ENCODE results near the gene TRIM38.
"Not testable (repeated sequence)": the region's sequence is repeated elsewhere in the genome, so short reads cannot be mapped to it uniquely, and the experiment has no call there.

TRIM38 gene

GRCh38 chr6:25972902-25973301 is 10.3 kb downstream of the TRIM38 start:
- no peak for DNase-seq

- no peak for DNase-seq
These were observed 11.4 kb downstream of the TRIM38 start for GRCh38 chr6:25973923-25974555.

DNA sequence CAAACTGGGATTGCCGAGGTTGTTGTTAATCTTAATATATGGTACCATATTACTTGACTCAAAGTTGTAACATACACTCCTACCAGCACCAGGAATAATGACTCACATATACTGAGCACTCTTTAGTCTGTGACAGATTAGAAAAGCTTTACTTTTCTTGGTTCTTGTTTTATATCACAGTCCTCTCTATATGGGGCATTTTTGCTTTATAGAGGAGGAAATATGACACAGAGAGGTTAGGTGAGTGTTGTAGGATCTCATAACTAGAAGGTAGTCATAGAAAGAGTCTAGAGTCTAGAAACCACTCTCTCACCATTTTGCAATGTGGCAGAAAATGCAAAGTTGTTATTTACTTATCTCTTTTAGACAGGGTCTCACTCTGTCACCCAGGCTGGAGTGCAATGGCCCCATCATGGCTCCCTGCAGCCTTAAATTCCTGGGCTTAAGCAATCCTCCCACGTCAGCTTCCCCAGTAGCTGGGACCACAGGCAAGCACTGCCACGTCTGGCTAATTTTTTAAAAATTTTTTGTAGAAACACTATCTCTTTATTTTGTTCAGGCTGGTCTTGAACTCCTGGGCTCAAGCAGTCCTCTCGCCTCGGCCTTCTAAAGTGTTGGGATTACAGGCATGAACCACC is 13.4 kb downstream of the TRIM38 start:
- no peak for DNase-seq

- DNase-seq, result no peak
These were observed 18.3 kb downstream of the TRIM38 start for GRCh38 chr6:25980935-25981334.

- DNase-seq, result no peak
These were observed 19.1 kb downstream of the TRIM38 start for GRCh38 chr6:25981568-25982263.

GRCh38 chr6:25984265-25984664 is 21.7 kb downstream of the TRIM38 start:
- DNase-seq, result no peak

- DNase-seq, result no peak
These were observed 25.2 kb downstream of the TRIM38 start for GRCh38 chr6:25987845-25988244.

- DNase-seq, result no peak
These were observed 27.7 kb downstream of the TRIM38 start for GRCh38 chr6:25990172-25990873.

- peak; percentile 90 for DNase-seq
These were observed 29.3 kb downstream of the TRIM38 start for GRCh38 chr6:25991785-25992412.

DNA sequence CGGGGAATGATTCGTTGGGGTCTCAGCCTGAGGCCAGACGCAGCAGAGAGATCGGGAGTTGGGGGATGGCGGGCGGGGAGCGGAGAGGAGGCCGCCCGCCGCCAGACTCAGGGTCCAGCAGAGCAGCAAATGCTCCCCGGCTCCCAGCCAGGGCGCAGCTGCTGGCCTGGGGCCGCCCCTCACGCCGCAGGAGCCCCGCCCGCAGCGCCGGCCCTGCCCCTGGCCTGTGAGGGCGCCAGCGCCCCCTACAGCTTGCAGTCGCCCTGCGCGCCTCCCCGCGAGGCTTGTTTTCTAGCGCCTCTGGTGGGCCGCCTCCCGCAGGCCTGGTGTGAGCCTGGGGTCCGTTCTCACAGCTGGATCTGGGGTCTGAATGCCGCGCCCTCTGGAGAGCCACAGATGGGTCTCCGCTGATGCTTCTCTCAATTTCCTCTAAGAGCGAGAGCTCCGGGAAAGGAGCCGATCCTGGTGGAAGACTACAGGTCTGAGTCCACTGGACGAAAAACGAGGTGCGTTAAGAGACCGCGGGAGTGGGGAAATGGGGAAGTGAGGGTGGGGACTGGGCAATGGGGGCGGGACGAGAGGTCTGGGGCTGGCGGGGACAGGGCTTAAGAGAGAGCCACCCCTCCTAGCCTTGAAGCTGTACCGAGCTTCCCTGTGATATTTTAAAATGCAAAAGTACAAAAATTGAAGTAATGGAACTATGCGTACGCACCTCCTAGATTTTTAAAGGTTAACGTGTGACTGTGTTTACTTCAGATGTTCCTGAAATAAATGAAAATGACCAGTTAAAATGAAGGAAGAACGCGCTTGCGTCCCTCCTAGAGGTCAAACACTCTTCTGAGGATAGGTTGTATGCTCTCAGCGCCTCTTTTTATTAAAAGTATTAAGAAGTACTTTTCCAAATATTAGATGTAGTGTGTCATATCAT is 30.1 kb downstream of the TRIM38 start:
- peak; percentile 96 for DNase-seq

DNA sequence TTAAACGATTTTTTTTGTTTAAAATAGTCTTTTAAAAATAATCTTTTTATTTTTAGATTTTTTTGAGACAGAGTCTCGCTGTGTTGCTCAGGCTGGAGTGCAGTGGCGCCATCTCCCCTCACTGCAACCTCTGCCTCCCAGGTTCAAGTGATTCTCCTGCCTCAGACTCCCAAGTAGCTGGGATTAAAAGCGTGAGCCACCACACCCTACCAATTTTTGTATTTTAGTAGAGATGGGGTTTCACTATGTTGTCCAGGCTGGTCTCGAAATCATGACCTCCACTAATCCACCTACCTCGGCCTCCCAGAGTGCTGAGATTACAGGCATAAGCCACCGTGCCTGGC is 30.7 kb downstream of the TRIM38 start:
- DNase-seq, result not testable (repeated sequence)

DNA sequence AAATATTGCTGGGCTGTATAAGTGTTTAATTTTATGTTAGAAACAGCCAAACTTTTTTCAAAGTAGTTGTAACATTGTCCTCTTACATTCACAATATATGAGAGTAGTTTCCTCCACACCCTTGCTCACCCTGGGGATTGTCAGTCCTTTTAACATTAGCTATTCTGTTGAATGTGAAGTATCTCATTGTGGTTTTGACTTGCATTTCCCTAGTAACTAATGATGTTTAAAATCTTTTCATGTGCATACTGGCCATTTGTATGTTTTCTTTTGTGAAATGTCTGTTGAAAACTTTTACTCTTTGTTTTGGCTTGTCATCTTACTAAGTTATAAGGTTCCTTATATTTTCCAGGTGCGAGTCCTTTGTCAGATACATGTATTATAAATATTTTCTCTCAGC is 32.9 kb downstream of the TRIM38 start:
- DNase-seq, result no peak

GRCh38 chr6:25997921-25998320 is 35.3 kb downstream of the TRIM38 start:
- peak; percentile 59 for DNase-seq

GRCh38 chr6:25998379-25998778 is 35.8 kb downstream of the TRIM38 start:
- DNase-seq, result no peak

DNA sequence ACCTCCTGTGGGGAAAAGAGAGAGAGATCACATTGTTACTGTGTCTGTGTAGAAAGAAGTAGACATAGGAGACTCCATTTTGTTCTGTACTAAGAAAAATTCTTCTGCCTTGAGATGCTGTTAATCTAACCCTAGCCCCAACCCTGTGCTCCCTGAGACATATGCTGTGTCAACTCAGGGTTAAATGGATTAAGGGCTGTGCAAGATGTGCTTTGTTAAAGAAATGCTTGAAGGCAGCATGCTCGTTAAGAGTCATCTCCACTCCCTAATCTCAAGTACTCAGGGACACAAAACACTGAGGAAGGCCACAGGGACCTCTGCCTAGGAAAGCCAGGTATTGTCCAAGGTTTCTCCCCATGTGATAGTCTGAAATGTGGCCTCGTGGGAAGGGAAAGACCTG is 36.6 kb downstream of the TRIM38 start:
- not testable (repeated sequence) for DNase-seq

DNA sequence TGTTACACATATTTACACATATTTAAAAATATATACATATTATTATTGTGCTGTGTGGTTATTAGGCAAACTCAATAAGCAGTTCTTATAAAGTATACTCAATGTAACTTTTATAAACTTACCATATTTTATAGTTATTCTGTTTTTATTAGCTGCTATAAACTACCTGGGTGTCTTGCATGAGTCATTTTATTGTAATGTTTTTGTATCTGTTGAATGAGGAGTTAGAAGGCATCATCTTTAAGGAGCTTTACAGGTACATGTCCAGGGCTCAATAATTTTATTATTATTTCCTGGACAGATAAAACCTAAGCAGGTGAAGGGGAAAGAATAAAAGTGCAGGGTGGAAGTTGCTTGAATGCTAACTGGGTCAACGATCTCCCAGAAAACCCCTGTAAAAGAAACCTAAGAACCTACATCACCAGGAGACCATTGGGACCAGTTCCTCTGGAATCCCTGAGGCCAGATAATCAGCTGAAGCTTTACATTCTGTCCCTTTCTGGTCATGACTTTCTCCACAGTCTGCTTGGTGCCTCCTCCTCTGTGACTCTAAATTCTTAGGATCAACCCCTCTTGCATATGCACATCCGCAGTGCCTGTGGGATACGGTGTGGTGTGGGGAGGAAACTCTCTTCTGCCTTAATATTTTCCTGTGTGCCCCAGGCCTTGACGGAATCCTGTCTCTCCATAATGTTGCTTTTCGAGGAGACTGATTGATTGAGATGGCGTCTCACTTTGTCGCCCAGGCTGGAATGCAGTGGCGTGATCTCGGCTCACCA is 38.0 kb downstream of the TRIM38 start:
- no peak for DNase-seq

DNA sequence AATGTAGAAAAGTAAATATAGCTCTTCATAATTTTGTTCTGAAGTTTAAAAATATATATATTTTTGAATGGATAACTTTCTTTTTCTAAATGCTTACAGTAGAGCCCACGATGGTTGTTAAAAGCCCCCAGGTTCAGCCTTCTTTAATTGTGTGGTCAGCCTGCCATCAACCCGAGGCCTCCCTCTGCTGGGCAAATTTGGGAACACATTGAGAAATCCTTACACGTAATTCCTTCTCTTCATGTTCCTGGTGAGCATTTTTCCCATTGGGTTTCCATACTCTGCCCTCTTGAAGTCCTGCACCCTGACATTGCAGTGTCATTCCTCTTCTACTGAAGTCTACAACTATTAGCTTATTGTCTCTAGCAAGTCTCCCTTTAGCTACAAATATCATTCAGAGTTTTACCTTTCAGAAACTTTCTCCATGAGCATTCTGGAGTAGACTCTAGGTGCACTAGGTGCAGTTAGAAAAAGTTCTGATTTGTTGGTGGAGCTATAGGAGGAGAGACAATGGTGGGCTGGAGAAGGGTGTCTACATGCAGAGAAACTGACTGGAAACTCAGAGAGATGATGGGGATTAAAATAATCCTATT is 40.6 kb downstream of the TRIM38 start:
- peak; percentile 63 for DNase-seq

DNA sequence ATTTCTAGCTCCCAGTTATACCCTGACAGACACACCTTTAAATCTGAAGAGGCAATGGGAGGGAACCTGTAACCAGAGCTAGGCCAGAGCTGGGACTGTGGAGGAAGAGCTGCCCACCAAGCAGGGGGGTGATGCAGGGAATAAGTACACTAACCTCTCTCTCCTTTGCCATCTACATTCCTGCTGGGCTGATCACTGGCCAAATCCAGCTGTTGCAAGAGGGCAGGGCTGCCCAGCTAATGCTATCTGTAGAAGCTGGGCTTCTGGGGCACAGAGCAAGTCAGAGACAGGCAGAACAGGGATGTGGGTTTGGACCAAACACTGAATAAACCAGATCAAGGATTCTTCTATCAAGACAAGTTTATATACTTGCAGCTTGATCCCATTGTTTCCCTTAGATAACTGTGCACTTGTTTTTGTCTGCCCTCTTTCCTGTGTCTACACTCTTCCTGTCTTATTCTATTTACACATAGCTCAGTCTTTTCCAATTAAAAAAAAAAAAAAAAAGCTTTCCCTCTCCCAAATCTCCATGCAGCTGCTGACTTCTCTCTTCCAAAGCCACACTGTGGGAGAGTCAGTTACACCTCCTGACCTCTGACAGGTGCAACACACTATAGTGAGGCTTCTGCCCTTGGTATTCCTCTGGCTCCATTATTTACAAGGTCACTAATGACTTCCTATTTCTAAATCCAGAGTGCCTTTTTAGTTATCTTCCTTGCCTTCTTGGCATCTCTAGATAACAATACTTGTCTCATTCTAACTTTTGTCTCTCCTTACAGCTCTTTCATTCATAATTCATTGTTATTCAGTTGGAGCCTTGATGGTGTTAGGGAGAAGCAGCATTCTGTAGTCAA is 43.7 kb downstream of the TRIM38 start:
- DNase-seq, result no peak

DNA sequence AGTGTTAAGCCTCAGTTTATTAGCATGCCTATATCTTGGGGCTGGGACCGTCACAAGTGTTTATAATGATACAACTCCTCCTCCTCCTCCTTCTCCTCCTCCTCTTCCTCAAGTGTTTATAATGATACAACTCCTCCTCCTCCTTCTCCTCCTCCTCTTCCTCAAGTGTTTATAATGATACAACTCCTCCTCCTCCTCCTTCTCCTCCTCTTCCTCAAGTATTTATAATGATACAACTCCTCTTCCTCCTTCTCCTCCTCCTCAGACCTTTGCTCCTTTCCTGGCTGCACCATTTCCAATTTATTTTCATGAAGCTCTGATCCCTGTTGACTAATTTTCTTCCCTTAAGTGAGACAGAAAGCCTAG is 44.3 kb downstream of the TRIM38 start:
- not testable (repeated sequence) for DNase-seq

GRCh38 chr6:26008470-26008869 is 45.9 kb downstream of the TRIM38 start:
- peak; percentile 12 for DNase-seq
